ENCODE results near the gene YWHAB.

Gene YWHAB

DNA sequence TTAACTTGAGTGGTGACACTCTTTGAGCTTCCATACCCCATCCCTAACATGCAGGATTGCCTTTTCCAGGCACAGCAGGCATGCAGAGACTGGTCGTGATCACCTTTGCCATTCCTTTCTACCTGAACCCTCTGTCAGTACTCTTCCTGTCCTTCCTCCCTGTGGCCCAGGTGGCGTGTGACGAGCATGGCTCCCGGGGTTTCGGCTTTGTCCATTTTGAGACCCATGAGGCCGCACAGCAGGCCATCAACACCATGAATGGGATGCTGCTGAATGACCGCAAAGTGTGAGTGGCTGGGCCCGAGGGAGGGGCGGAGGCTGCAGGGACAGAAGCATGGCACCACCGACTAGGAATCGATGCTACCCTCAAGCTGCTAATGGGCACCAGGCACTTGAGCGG, 31.1 kb downstream of the YWHAB start:
- peaks cover 2% of the 10 kb centered on the region for H3K4me1 ChIP-seq (ENCODE audit: insufficient read depth, low read length, severe bottlenecking)
- no peak overlapping the region for H3K4me2 ChIP-seq (ENCODE audit: low read length)
- H3K79me2 ChIP-seq (ENCODE audit: insufficient read depth, low read length) = no peaks in the 10 kb centered on the region
- no peak overlapping the region for H2AFZ ChIP-seq (ENCODE audit: low read length)
- no peaks in the 10 kb centered on the region for H3F3A ChIP-seq (ENCODE audit: insufficient read depth, low read length)
- H3K27me3 ChIP-seq (ENCODE audit: insufficient read depth, low read length) = no peaks in the 10 kb centered on the region
- H3K9ac ChIP-seq (ENCODE audit: low read length) = no peak overlapping the region
- H3K4me3 ChIP-seq (ENCODE audit: low read depth, low read length, poor library complexity, severe bottlenecking) = no peak overlapping the region
- H4K20me1 ChIP-seq (ENCODE audit: insufficient read depth, low read length) = no peaks in the 10 kb centered on the region
- TF ChIP-seq EZH2 (IDR thresholded peaks at IDR 0.05; ENCODE audit: borderline replicate concordance, low read length) = no peak
- TF ChIP-seq, protein P1, sequence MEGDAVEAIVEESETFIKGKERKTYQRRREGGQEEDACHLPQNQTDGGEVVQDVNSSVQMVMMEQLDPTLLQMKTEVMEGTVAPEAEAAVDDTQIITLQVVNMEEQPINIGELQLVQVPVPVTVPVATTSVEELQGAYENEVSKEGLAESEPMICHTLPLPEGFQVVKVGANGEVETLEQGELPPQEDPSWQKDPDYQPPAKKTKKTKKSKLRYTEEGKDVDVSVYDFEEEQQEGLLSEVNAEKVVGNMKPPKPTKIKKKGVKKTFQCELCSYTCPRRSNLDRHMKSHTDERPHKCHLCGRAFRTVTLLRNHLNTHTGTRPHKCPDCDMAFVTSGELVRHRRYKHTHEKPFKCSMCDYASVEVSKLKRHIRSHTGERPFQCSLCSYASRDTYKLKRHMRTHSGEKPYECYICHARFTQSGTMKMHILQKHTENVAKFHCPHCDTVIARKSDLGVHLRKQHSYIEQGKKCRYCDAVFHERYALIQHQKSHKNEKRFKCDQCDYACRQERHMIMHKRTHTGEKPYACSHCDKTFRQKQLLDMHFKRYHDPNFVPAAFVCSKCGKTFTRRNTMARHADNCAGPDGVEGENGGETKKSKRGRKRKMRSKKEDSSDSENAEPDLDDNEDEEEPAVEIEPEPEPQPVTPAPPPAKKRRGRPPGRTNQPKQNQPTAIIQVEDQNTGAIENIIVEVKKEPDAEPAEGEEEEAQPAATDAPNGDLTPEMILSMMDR (IDR thresholded peaks at IDR 0.05; ENCODE audit: low read length) = no peak
- H3K9me3 ChIP-seq (ENCODE audit: low read length) = no peaks in the 10 kb centered on the region
- no peaks in the 10 kb centered on the region for H3K9me2 ChIP-seq (ENCODE audit: low read depth, low read length)
- no peak overlapping the region for H3K27ac ChIP-seq (ENCODE audit: low read depth, low read length, poor library complexity, severe bottlenecking)
- peaks cover 52% of the 10 kb centered on the region for H3K36me3 ChIP-seq (ENCODE audit: insufficient read depth, low read length)

DNA sequence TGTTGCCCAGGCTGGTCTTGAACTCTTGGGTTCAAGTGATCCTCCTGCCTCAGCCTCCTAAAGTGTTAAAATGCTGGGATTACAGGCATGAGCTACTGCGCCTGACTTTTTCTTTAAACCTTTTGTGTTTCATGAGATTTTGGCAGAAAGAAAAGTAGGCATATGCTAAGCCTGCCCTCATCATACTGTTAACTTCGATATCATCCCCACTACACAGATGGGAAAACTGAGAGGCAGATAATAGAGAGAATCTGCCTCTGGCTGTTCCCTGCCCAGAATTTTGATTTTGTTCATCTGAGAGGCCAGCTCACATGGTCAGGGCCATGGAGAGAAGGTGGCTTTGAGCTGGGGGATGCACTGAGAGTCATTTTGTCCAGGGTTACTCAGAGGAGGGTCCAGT, 31.9 kb downstream of the YWHAB start:
- no peaks in the 10 kb centered on the region for H3K27me3 ChIP-seq (ENCODE audit: insufficient read depth, low read length)
- no peaks in the 10 kb centered on the region for H3K9me3 ChIP-seq (ENCODE audit: low read length)
- H3K4me2 ChIP-seq (ENCODE audit: low read length) = no peak overlapping the region
- H3K9ac ChIP-seq (ENCODE audit: low read length) = no peak overlapping the region
- no peaks in the 10 kb centered on the region for H3F3A ChIP-seq (ENCODE audit: insufficient read depth, low read length)
- H3K9me2 ChIP-seq (ENCODE audit: low read depth, low read length) = no peaks in the 10 kb centered on the region
- H3K79me2 ChIP-seq (ENCODE audit: insufficient read depth, low read length) = no peaks in the 10 kb centered on the region
- TF ChIP-seq, protein P1 (IDR thresholded peaks at IDR 0.05; ENCODE audit: low read length) = no peak
- TF ChIP-seq EZH2 (IDR thresholded peaks at IDR 0.05; ENCODE audit: borderline replicate concordance, low read length) = no peak
- no peak overlapping the region for H3K27ac ChIP-seq (ENCODE audit: low read depth, low read length, poor library complexity, severe bottlenecking)
- H3K36me3 ChIP-seq (ENCODE audit: insufficient read depth, low read length) = peaks cover 55% of the 10 kb centered on the region
- H2AFZ ChIP-seq (ENCODE audit: low read length) = no peak overlapping the region
- no peaks in the 10 kb centered on the region for H3K4me1 ChIP-seq (ENCODE audit: insufficient read depth, low read length, severe bottlenecking)
- no peak overlapping the region for H3K4me3 ChIP-seq (ENCODE audit: low read depth, low read length, poor library complexity, severe bottlenecking)
- no peaks in the 10 kb centered on the region for H4K20me1 ChIP-seq (ENCODE audit: insufficient read depth, low read length)

DNA sequence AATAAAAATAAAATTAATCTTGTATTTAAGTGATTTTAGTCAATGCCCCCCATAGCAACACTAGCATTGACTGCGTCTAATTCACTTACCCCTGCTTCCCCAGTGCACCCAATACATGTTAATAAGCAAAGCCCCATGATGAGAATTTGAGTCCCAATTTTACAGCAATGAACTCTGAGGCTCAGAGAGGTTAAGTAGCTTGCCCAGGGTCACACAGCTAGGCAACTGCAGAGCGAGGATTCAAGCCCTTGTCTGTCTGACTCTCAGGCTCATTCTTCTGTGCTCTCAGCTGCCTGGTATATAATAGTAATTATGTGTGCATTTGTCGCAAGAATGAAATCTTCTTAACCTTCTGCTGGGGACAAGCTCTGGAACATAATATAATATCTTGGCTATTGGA, 32.8 kb downstream of the YWHAB start:
- no peaks in the 10 kb centered on the region for H4K20me1 ChIP-seq (ENCODE audit: insufficient read depth, low read length)
- H3K36me3 ChIP-seq (ENCODE audit: insufficient read depth, low read length) = peaks cover 54% of the 10 kb centered on the region
- no peaks in the 10 kb centered on the region for H3K4me1 ChIP-seq (ENCODE audit: insufficient read depth, low read length, severe bottlenecking)

More for the DNA sequence above, 32.8 kb downstream of the YWHAB start:
- H3K9me2 ChIP-seq (ENCODE audit: low read depth, low read length) = no peaks in the 10 kb centered on the region
- no peak overlapping the region for H3K4me2 ChIP-seq (ENCODE audit: low read length)
- H3K9ac ChIP-seq (ENCODE audit: low read length) = no peak overlapping the region
- no peaks in the 10 kb centered on the region for H3F3A ChIP-seq (ENCODE audit: insufficient read depth, low read length)
- no peaks in the 10 kb centered on the region for H3K27me3 ChIP-seq (ENCODE audit: insufficient read depth, low read length)
- no peak overlapping the region for H2AFZ ChIP-seq (ENCODE audit: low read length)
- TF ChIP-seq, protein P1 (IDR thresholded peaks at IDR 0.05; ENCODE audit: low read length) = no peak
- TF ChIP-seq EZH2 (IDR thresholded peaks at IDR 0.05; ENCODE audit: borderline replicate concordance, low read length) = no peak
- no peak overlapping the region for H3K4me3 ChIP-seq (ENCODE audit: low read depth, low read length, poor library complexity, severe bottlenecking)
- no peak overlapping the region for H3K27ac ChIP-seq (ENCODE audit: low read depth, low read length, poor library complexity, severe bottlenecking)
- H3K9me3 ChIP-seq (ENCODE audit: low read length) = no peaks in the 10 kb centered on the region
- no peaks in the 10 kb centered on the region for H3K79me2 ChIP-seq (ENCODE audit: insufficient read depth, low read length)

All from OCI-LY1 (cell line).